Uterus (tissue), 4 donors: ENCODE data around the gene UPF3A. TPM values are rescaled to one million over a fixed set of nuclear protein-coding genes. Genes with fewer than 3 reads are reported as not detected.

Source experiments
- DNase-seq, 2 donors: peaks; one replicate each; pipeline ENCODE4 v3.0.0-alpha.2; 2019 to 2020
- H3K27ac ChIP-seq, 2 donors: fragments of 200-600 bp; sonication (generic); 1 replicate in 1 of 2; 2 replicates in 1 of 2; pipeline ENCODE4 v1.5.1; 2016 to 2018
- H3K27me3 ChIP-seq, 2 donors: fragments of 200-600 bp; sonication (generic); one replicate each; pipeline ENCODE4 v1.5.1; 2018 to 2019; ENCODE audit warnings: control low read depth in 1 of 2
- H3K36me3 ChIP-seq, 2 donors: fragments of 200-600 bp; sonication (generic); one replicate each; pipeline ENCODE4 v1.5.1; 2019; ENCODE audit warnings: control low read depth in 1 of 2
- H3K4me1 ChIP-seq, 2 donors: fragments of 200-600 bp; sonication (generic); one replicate each; pipeline ENCODE4 v1.5.1; 2018 to 2019; ENCODE audit warnings: control low read depth in 1 of 2
- H3K4me3 ChIP-seq, 2 donors: fragments of 200-600 bp; sonication (generic); 1 replicate in 1 of 2; 2 replicates in 1 of 2; pipeline ENCODE4 v1.5.1; 2018 to 2019; ENCODE audit warnings: mild to moderate bottlenecking in 1 of 2
- H3K9me3 ChIP-seq, 2 donors: fragments of 200-600 bp; sonication (generic); one replicate each; pipeline ENCODE4 v1.5.1; 2019; ENCODE audit warnings: control low read depth in 1 of 2
- CTCF ChIP-seq, 4 experiments: fragments of 200-600 bp in 2 of 4; fragments of 450-650 bp in 2 of 4; sonication (generic) in 2 of 4; IDR thresholded peaks; one replicate each; pipeline ENCODE4 v1.5.1; 2016 to 2019; ENCODE audit warnings: antibody characterized with exemption in 4 of 4, mild to moderate bottlenecking in 2 of 4, moderate library complexity in 1 of 4
- POLR2A ChIP-seq, 2 donors: fragments of 450-650 bp; IDR thresholded peaks; one replicate each; pipeline ENCODE4 v1.6.1; 2016; ENCODE audit warnings: antibody characterized with exemption in 2 of 2, mild to moderate bottlenecking in 1 of 2, moderate library complexity in 1 of 2
- intact Hi-C: fragments of 100-400 bp; cut with DNase I; formaldehyde crosslinking; loops from one replicate; pipeline ENCODE4 v1.15.1; 2023; ENCODE audit warnings: low total_unique reads
- total RNA-seq, 4 donors: library from RNA; depleted of rRNA in 3 of 4; stranded (reverse); fragments of >200 nt in 3 of 4; gene quantifications; one replicate each; pipeline versions ENCODE4 v1.1.0 to v1.2.4, GENCODE V29; 2014 to 2023
- donor health status: DM: yes; HTN: yes; CAD: no.

UPF3A gene
- total RNA-seq, 4 donors from 2014 or later = 15.0 to 74.1 (median 34.9) TPM

GRCh38 chr13:114323349-114323748, 41.9 kb downstream of the UPF3A start:
- no peak for DNase-seq
- no peak overlapping the region for H3K27ac ChIP-seq
- H3K4me1 ChIP-seq = no peaks in the 10 kb centered on the region
- intact Hi-C loops = no loop called here
- no peak for TF ChIP-seq POLR2A (IDR thresholded peaks at IDR 0.05)
- no peak for TF ChIP-seq CTCF (IDR thresholded peaks at IDR 0.05)
- no peak overlapping the region for H3K4me3 ChIP-seq
- no peaks in the 10 kb centered on the region for H3K36me3 ChIP-seq
- H3K9me3 ChIP-seq = no peaks in the 10 kb centered on the region
- H3K27me3 ChIP-seq = no peaks in the 10 kb centered on the region

GRCh38 chr13:114324334-114324733, 42.9 kb downstream of the UPF3A start:
- no peak for TF ChIP-seq POLR2A (IDR thresholded peaks at IDR 0.05)
- no peak for TF ChIP-seq CTCF (IDR thresholded peaks at IDR 0.05)
- H3K9me3 ChIP-seq = no peaks in the 10 kb centered on the region
- no peaks in the 10 kb centered on the region for H3K4me1 ChIP-seq
- no peak overlapping the region for H3K27ac ChIP-seq
- intact Hi-C loops = no loop called here
- no peak for DNase-seq
- H3K36me3 ChIP-seq = no peaks in the 10 kb centered on the region
- H3K4me3 ChIP-seq = no peak overlapping the region
- H3K27me3 ChIP-seq = no peaks in the 10 kb centered on the region

DNA sequence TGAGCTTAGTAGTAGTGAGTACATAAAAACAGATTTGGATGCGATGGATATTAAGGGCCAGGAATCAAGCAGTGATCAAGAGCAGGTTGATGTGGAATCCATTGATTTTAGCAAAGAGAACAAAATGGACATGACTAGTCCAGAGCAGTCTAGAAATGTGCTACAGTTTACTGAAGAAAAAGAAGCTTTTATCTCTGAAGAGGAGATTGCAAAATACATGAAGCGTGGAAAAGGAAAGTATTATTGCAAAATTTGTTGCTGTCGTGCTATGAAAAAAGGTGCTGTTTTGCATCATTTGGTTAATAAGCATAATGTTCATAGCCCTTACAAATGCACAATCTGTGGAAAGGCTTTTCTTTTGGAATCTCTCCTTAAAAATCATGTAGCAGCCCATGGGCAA, 44.3 kb downstream of the UPF3A start:
- DNase-seq = no peak
- Histone ChIP-seq H3K27me3 (no peaks in the 10 kb centered on the region), H3K4me3 (no peak overlapping the region), H3K9me3 (no peaks in the 10 kb centered on the region), H3K27ac (no peak overlapping the region), H3K4me1 (no peaks in the 10 kb centered on the region), H3K36me3 (no peaks in the 10 kb centered on the region)
- TF ChIP-seq POLR2A (IDR thresholded peaks at IDR 0.05) (no peak), CTCF (IDR thresholded peaks at IDR 0.05) (no peak)
- intact Hi-C loops = no loop called here

- intact Hi-C loops = no loop called here
- H3K4me1 ChIP-seq = no peaks in the 10 kb centered on the region
- TF ChIP-seq CTCF (IDR thresholded peaks at IDR 0.05) = no peak
- no peak for TF ChIP-seq POLR2A (IDR thresholded peaks at IDR 0.05)
- H3K4me3 ChIP-seq = no peak overlapping the region
- no peak for DNase-seq
- H3K9me3 ChIP-seq = no peaks in the 10 kb centered on the region
- no peak overlapping the region for H3K27ac ChIP-seq
- no peaks in the 10 kb centered on the region for H3K36me3 ChIP-seq
- no peaks in the 10 kb centered on the region for H3K27me3 ChIP-seq
Observed at GRCh38 chr13:114328034-114328433, 46.6 kb downstream of the UPF3A start.

- no peaks in the 10 kb centered on the region for H3K36me3 ChIP-seq
- TF ChIP-seq POLR2A (IDR thresholded peaks at IDR 0.05) = no peak
- no peak for TF ChIP-seq CTCF (IDR thresholded peaks at IDR 0.05)
- H3K9me3 ChIP-seq = no peaks in the 10 kb centered on the region
- no peaks in the 10 kb centered on the region for H3K27me3 ChIP-seq
- DNase-seq = no peak
- intact Hi-C loops = no loop called here
- H3K4me3 ChIP-seq = no peak overlapping the region
- H3K4me1 ChIP-seq = no peaks in the 10 kb centered on the region
- no peak overlapping the region for H3K27ac ChIP-seq
Observed at GRCh38 chr13:114328595-114328994, 47.2 kb downstream of the UPF3A start.
